Stromal cell of bone marrow (primary cell): ENCODE measurements around the gene RALGAPA2.

Source experiments
- DNase-seq: peaks from one replicate; pipeline ENCODE4 v3.0.0-alpha.2; 2012; ENCODE audit warnings: low read depth

RALGAPA2 gene

DNA sequence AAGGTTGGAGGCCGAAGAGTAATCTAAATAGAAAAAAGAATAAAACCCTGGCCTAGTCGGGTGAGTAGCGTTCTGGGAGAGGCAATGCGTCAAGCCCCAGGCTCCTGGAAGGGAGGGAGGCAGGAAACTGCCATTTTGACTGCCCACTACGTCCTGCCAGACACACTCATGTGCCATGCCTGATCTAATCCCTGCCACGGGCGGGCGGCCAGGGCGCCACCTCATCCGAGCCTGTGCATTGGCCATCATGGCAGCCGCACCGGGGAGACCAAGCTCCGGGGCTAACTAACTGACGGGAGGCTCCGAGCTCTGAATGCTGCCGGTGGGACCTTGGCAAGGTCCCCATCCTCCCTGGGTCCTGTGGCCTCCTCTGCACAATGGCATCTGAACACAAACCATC, 275.8 kb downstream of the RALGAPA2 start:
- no peak for DNase-seq

DNA sequence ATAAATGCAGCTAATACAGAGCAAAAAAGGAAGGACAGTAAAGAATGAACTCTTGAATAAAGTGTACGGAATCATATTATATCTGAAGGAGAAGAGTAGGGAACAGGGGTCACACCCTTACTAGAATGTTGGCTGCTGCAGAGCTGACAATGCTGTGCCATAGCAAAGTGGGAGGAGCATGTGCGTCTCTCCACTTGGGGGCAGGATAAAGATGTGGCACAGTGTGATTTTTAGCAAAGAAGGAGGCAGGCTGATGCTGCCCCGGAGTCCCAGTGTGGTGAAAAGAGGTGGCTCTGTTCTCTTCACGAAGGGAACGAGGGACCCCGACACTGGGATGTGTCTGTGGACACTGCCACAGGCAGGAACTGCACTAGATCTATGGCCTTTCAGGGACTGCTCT, 277.0 kb downstream of the RALGAPA2 start:
- DNase-seq, result no peak

- no peak for DNase-seq
Measured at GRCh38 chr20:20432618-20433286, 279.7 kb downstream of the RALGAPA2 start.

- no peak for DNase-seq
Measured at GRCh38 chr20:20430066-20430465, 282.4 kb downstream of the RALGAPA2 start.

GRCh38 chr20:20428067-20428466, 284.4 kb downstream of the RALGAPA2 start:
- DNase-seq, result no peak

- DNase-seq, result no peak
Measured at GRCh38 chr20:20427227-20427864, 285.1 kb downstream of the RALGAPA2 start.

DNA sequence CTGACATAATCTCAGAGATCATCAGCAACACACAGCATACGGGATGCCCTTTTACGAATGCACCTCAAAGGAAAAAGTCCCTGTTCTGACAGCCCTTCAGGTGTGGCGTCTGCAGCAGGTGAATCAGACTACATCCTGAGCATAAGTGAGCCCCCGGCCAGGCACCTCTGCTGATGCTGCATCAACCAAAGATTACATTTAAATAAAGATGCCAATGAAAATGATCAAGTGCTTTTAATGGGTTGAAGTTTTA, 285.9 kb downstream of the RALGAPA2 start:
- DNase-seq, result no peak

- DNase-seq, result no peak
Measured at GRCh38 chr20:20425823-20426654, 286.4 kb downstream of the RALGAPA2 start.

GRCh38 chr20:20423117-20423516, 289.3 kb downstream of the RALGAPA2 start:
- no peak for DNase-seq

- no peak for DNase-seq
Measured at GRCh38 chr20:20417876-20418676, 294.4 kb downstream of the RALGAPA2 start.

DNA sequence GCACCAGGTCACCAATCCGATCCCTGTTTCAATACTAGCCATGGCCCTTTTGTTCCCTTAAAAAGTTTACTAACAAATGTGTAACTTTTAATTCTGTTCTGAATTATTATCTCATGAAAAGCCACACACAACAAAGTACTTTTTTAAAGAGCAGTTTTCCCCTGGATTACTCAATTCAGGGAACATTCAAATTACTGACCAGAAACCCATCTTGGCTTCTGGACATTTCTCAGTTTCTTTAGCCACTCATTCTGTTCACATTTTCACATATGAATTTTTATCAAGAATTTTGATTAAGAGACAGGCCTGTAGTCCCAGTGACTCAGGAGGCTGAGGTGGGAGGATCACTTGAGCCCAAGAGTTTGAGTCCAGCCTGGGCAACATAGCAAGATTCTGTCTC, 297.1 kb downstream of the RALGAPA2 start:
- DNase-seq, result no peak

- no peak for DNase-seq
Measured at GRCh38 chr20:20414640-20415220, 297.7 kb downstream of the RALGAPA2 start.

DNA sequence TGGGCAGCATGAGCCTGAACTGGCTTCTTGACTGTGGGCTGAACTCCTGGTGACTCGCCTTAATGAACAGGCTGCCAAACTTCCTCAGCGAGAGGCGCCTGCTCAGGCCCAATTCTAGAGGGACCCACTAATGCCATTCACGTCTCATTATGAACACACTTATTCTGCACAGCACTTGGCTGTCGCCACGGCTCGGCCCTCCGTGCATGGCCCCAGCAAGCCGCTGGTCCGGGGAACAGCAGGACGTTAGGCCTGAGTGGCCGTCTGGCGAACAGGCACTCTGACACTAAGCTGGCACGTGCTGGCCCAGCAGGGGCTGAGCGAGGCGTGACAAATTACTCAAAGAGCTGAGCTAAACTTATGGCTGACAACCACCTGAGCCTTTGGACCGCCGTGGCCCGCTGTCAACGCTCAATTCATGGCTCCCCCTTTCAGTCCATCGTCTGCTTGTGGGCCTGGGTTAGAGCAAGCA, 298.6 kb downstream of the RALGAPA2 start:
- DNase-seq, result no peak

DNA sequence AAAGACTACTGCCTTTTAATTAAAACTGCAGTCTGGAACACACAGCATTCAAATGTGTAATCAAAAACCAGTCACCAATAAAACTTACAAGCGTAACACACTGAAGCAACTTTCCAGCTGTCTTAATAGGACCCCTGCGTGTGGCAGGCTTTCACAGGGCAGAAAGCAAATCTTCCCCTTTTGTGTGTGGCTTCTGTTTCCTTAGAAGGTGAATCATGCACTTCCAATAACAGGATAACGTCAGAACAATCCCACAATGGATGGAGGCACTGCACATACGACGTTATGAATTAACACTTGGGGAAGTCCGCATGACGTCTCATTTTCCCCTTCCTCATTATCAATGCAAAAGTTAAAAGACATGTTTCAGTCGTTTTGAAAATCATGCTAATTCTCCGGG, 299.7 kb downstream of the RALGAPA2 start:
- no peak for DNase-seq

DNA sequence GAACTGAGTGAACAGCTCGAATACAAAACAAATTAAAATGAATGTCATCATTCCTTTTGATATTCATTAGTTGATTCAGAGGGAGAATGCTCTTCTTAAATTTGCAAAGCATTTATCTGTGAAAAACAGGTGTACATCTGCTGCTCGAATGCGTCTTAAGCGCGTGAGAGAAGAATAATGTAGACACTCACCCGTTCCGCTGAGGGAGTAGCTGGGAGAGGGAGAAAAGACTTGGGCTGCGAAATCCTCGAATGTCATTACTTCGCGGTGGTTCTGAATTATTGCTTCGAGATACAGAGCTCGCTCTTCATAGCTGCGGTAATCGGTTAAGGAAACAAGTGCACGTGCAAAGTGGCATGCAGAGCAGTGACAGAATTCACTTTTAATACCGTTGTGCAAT, 300.6 kb downstream of the RALGAPA2 start:
- no peak for DNase-seq

DNA sequence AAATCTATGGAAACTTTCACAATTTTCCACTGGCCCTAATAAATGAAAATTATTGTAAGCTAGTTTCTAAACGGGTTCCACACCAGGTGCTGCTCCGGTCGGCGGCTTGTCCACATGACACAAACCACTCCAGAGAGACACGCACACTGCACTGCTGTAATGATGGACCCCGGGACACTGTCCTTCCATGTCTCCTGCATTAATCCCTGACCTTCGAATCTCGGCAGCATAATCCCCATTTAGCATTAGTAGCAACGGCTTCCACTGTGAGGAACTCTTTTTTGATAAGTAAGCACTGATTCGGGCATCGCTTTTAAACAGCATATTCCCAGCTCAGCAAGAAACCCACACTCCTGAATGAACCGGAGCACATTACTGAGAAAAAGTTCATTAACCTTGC, 301.0 kb downstream of the RALGAPA2 start:
- no peak for DNase-seq

DNA sequence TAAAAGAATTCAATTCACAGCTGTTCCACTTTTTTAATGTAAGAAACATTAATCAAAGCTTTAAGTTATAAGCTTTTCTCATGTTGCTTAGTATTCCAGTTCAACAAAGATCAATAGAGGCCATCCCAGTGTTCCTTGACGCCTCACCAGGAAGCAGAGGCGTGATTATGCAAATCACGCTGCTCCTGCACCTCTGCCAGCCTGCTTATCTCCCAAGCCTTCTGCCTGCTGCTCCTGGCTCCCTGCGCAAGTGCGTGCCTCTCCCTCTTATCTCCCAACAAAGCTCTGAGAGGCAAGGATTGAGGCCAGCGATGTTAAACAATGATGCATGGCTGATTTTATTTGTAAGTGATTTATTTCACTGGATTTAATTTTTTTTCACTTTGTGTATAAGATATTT, 301.8 kb downstream of the RALGAPA2 start:
- DNase-seq, result no peak

DNA sequence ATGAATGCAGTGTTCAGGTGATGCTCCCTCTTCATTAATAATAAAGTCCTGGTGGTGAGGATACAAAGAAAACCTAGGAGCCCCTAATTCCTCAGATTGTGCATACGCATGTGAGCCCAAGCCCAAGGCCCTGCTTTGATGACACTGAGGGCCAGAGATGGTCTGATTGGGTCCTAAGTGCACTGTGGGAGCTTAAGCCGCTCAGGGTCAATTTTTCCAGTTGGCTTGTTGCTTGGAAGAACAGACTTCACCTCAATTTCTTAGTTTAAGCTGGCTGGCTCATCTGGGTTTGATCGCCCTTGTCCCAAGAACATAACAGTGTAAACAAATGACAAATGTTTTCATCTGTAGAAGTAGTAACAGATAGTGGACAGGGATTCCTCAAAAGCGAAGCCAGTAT, 303.1 kb downstream of the RALGAPA2 start:
- DNase-seq, result no peak

DNA sequence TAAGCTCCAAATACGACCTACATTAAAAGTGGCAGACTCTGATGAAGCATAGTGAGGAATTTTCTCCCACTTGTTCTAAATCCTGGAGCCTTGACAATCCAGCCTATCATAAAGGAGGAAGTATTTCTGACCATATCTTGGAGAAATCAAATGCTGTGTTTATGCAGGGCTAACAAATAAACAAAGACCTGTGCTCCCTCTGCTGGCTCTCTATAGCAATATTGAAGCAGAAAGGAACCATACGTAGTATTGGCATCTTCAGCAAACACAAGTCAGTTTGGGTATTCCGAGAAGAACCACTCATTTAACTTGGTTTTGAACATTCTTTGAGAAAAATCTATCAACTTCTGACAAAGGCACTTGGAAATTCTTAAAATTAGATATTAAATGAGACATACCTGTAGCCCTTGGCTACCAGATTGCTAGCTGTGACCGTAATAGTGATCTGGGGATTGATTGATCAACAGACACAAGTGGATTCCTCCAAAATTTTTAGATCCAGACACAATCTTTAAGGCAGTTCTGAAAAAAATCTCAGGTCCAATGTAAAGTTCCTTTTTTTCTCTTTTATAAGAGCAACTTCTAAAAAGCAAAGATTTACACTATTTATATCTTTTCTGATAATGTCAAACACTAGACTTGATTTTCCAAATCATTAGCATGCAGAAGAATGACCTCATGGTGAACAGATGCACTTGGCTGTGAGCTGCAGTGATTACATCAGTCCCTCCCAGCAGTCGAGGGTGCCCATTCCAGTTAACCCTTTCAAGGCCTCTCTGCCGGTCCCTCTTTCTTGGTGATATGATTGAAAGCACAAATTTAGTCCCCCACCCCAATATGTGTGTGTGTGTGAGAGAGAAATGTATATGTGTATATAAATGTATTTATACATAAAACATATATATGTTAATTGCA, 304.3 kb downstream of the RALGAPA2 start:
- no peak for DNase-seq

DNA sequence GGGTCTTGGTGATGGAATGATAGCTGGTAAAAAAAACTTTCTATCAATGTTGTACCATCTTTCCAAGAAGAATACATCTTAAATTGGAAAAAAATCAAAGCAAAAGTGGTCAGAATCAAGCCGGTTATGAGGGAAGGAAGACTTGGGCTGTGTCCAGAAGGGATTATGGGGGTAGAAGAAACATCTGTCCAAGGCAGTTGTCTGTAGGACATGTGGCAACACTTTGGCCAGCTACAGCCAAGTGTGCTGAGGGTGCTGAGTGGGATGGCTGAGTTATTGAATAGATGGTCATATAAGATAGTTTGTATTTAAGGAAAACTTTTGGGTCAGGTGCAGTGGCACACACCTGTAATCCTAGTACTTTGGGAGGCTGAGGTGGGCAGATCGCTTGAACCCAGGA, 306.1 kb downstream of the RALGAPA2 start:
- DNase-seq, result no peak

GRCh38 chr20:20405623-20406022, 306.8 kb downstream of the RALGAPA2 start:
- DNase-seq, result no peak
